Keratinocyte (primary cell): ENCODE data around the gene EWSR1.

Experiments
- CTCF ChIP-seq, 3 experiments: IDR thresholded peaks in 1 of 3; conservative IDR thresholded peaks in 1 of 3; optimal IDR thresholded peaks in 1 of 3; 2 replicates in 2 of 3; 3 replicates in 1 of 3; pipeline versions ENCODE3 to v1.5.1; 2011; ENCODE audit warnings: low read length in 3 of 3, mild to moderate bottlenecking in 3 of 3, moderate library complexity in 2 of 3, control low read depth in 1 of 3, inconsistent platforms in 1 of 3; ENCODE audit not compliant: insufficient read depth in 2 of 3; ENCODE audit errors: extremely low read depth in 1 of 3
- EZH2 ChIP-seq: IDR thresholded peaks from one replicate; pipeline ENCODE4 v1.6.1; 2012; ENCODE audit warnings: inconsistent platforms, mild to moderate bottlenecking, low read length, moderate library complexity

GRCh38 chr22:29328566-29329500 is 60.8 kb downstream of the EWSR1 start:
- TF ChIP-seq CTCF (optimal IDR thresholded peaks at IDR 0.05 in 1 of 3, IDR thresholded peaks at IDR 0.05 in 1 of 3, conservative IDR thresholded peaks at IDR 0.05 in 1 of 3; ENCODE audit: extremely low read depth in 1 of 3, insufficient read depth in 2 of 3, low read length in 3 of 3) (no peak), EZH2 (no peak)
